ENCODE measurements around the gene FUZ.

The FUZ gene

GRCh38 chr19:49780861-49781260, 32.2 kb downstream of the FUZ start:
- H3K4me3 ChIP-seq (ENCODE audit: low read length), result no peak overlapping the region
- no peak for DNase-seq (ENCODE audit: low read depth)
- TF ChIP-seq CTCF (IDR thresholded peaks at IDR 0.05; ENCODE audit: insufficient read depth, low read depth, low read length, missing control alignments), result no peak

DNA sequence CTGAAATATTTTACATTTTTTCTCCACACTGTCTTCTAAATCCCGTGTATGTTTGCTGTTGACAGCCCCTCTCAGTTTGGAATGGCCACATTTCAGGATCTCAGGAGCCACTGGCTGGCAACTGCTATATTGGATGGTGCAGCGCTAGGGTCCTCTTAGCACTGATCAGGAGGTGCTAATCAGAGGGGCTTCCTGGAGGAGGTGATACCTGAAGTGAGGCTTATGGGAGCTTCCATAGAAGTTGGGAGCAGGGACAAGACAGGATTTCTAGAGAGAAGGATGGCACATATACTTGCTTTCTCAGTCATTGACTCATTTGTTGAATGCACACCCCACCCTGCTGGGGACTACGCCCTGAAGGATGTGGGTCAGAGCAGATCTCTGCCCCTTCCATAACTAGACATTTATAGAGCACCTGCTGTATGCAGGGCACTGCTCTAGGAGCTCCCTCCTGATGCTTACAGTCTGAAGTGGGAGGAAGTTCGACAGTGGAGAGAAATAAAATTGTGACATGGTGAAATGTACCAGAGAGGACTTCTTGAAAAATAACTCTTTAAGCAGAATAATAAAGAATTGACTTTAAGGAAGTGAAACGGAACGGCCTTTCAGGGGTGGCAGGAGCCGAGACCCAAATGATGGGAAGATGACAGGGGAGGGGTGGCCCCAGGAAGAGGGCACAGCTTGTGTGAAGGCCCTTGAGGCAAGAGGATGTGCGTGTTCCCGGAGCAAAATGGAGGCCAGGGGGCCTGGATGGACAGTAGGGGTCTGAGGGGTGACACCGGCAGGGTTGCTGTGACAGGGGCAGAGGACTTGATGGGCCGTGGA, 33.1 kb downstream of the FUZ start:
- TF ChIP-seq CTCF (IDR thresholded peaks at IDR 0.05; ENCODE audit: insufficient read depth, low read depth, low read length, missing control alignments), result no peak
- H3K4me3 ChIP-seq (ENCODE audit: low read length), result no peak overlapping the region
- no peak for DNase-seq (ENCODE audit: low read depth)

GRCh38 chr19:49776371-49776764, 36.7 kb downstream of the FUZ start:
- no peak for DNase-seq (ENCODE audit: low read depth)
- TF ChIP-seq CTCF (IDR thresholded peaks at IDR 0.05; ENCODE audit: insufficient read depth, low read depth, low read length, missing control alignments), result no peak
- H3K4me3 ChIP-seq (ENCODE audit: low read length), result no peak overlapping the region

- peak; percentile 35 for DNase-seq (ENCODE audit: low read depth)
Observed at GRCh38 chr19:49775742-49776370, 37.2 kb downstream of the FUZ start.

DNA sequence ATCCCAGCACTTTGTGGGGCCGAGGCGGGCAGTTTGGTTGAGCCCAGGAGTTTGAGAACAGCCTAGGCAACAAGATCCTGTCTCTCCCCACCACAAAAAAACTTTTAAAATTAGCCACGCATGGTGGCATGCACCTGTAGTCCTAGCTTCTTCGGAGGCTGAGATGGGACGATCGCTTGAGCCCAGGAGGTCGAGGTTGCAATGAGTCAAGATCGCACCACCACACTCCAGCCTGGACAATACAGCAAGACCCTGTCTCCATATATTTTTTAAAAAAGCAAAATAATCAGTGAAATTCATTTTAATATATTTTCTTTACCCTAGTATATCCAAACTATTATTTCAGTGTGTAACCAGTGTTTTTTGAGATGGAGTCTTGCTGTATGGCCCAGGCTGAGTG, 38.1 kb downstream of the FUZ start:
- TF ChIP-seq CTCF (IDR thresholded peaks at IDR 0.05; ENCODE audit: insufficient read depth, low read depth, low read length, missing control alignments), result no peak
- DNase-seq (ENCODE audit: low read depth), result no peak
- H3K4me3 ChIP-seq (ENCODE audit: low read length), result no peak overlapping the region

More at GRCh38 chr19:49775742-49776370, 37.2 kb downstream of the FUZ start:
- H3K4me3 ChIP-seq (ENCODE audit: low read length), result no peak overlapping the region
- no peak for TF ChIP-seq CTCF (IDR thresholded peaks at IDR 0.05; ENCODE audit: insufficient read depth, low read depth, low read length, missing control alignments)

GRCh38 chr19:49773663-49774350, 39.3 kb downstream of the FUZ start:
- no peak overlapping the region for H3K4me3 ChIP-seq (ENCODE audit: low read length)
- no peak for DNase-seq (ENCODE audit: low read depth)
- TF ChIP-seq CTCF (IDR thresholded peaks at IDR 0.05; ENCODE audit: insufficient read depth, low read depth, low read length, missing control alignments), result no peak
